HG03439 (cell line): ENCODE measurements around the gene RYR1.
"Not testable (repeated sequence)": the region's sequence is repeated elsewhere in the genome, so short reads cannot be mapped to it uniquely, and the experiment has no call there.

Experiments used
- ATAC-seq: cut with Tn5 transposase; IDR thresholded peaks from one replicate; pipeline ENCODE4 v1.9.1; 2021; ENCODE audit warnings: mild to moderate bottlenecking, moderate library complexity; ENCODE audit not compliant: unreplicated experiment

Gene RYR1

DNA sequence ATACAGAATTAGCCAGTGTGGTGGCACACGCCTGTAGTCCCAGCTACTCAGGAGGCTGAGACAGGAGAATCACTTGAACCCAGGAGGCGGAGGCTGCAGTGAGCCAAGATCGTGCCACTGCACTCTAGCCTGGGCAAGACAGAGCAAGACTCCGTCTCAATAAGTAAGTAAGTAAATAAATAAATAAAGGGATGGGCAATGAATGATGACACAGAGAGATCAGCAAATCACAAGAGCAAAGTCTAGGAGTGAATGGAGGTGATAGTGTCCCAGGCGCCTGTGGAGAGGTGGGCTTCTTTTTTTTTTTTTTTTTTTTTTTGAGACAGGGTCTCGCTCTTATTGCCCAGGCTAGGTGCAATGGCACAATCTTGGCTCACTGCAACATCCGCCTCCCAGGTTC is 125.4 kb downstream of the RYR1 start:
- ATAC-seq = not testable (repeated sequence)

GRCh38 chr19:38559428-38560401 is 126.2 kb downstream of the RYR1 start:
- peak; percentile 65 for ATAC-seq

DNA sequence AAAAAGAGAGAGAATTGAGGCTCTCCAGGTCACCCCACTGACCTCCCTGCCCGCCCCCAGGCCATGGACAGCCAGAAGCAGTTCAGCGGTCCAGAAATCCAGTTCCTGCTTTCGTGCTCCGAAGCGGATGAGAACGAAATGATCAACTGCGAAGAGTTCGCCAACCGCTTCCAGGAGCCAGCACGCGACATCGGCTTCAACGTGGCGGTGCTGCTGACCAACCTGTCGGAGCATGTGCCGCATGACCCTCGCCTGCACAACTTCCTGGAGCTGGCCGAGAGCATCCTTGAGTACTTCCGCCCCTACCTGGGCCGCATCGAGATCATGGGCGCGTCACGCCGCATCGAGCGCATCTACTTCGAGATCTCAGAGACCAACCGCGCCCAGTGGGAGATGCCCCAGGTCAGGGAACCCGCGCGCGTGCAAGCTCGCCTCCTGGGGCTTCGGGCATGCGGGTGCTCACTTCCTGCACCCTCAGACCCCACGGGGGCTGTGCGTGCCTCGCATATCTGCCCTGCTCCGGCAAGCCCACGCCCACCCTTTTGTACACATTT is 127.6 kb downstream of the RYR1 start:
- ATAC-seq = no peak

DNA sequence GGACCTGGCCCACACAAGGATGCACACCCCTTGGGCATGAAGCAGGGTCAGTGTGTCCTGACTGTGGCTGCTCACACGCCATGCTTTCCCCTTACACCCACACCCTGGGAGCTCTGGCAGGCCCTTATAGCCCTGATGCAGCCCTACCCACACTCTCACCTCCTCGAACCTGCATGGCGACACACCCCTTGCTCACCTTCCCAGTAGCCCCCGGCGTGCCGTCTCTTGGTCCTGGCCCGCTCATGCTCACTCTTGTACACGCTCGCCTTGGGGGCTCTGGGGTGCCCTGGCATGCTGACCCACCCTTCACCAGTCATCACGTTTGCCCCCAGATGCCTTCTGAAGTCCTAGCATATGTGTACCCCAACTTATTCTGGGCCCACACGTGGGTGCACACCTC is 128.2 kb downstream of the RYR1 start:
- ATAC-seq = no peak

DNA sequence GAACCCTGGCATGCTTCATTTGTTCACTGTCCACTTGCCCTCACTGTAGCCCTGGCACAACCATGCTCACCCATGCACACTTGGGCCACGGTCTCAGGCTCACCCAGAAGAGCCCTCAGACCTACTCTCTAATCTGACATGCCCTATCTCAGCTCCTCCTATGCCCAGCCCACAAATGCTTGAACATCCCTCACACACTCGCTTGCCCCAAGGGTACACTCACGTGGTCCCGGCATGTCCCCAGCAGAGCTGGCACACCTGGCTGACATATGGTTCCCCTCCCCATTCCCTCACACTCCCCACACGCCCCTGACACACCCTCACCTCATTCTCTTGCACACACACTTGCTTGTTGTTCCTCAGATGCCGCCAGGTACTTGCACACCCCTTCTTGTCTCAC is 128.6 kb downstream of the RYR1 start:
- ATAC-seq = no peak

DNA sequence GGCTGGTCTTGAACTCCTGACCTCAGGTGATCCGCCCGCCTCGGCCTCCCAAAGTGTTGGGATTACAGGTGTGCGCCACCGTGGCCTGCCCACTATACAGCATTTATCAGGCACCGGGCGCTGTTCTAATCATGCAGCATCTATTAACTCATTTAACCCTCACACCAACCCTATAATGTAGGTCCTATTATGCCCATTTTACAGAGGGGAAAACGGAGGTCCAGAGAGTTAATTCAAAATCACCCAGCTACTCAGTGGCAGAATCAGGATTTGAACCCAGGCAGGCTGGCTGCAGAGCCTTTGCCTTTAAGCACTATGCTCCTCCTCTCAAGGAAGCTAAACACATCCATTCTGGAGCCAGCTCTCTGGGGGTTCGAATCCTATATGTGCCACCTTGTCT is 130.0 kb downstream of the RYR1 start:
- ATAC-seq = no peak

GRCh38 chr19:38564981-38565690 is 131.6 kb downstream of the RYR1 start:
- no peak for ATAC-seq

GRCh38 chr19:38565691-38566105 is 132.2 kb downstream of the RYR1 start:
- no peak for ATAC-seq

DNA sequence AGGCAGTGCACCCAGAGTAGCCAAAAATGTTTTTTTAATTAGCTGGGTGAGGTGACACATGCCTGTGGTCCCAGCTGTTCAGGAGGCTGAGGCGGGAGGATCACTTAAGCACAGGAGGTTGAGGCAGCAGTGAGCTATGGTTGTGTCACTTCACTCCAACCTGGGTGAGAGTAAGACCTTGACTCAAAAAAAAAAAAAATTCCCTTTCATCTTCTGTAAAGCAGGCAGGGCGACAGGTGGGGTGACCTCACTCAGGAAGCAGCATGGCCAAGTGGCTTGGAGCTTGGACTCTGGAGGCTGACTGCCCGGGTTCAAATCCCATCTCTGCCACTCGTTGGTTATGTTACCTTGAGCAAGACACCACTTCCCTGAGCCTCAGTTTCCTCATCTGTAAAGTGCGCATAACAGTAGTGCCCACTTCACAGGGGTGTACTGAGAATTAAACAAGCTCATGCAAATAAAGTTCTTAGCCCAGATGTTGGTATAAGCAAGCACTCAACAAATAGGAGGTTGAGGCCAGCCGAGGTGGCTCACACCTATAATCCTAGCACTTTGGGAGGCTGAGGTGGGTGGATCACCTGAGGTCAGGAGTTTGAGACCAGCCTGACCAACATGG is 136.0 kb downstream of the RYR1 start:
- ATAC-seq = no peak

DNA sequence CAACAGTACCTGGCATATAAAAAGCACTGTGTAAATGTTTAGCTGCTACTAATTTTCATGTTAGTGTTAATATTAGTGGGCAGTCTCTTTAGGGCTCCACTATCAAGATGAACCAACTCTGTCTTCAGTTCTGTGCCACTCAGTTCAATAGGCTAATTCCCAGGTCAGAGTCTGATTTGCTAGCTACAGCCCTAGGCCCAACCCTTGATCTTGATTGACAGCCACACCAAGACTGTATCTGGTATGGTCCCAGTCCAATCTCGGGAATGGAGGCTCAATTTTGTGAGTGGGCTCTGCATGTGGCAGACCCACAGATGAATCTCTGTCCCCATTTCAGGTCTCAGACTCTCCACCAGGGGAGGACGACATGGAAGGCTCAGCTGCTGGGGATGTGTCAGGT is 138.2 kb downstream of the RYR1 start:
- ATAC-seq = no peak

GRCh38 chr19:38577826-38578225 is 144.3 kb downstream of the RYR1 start:
- no peak for ATAC-seq

DNA sequence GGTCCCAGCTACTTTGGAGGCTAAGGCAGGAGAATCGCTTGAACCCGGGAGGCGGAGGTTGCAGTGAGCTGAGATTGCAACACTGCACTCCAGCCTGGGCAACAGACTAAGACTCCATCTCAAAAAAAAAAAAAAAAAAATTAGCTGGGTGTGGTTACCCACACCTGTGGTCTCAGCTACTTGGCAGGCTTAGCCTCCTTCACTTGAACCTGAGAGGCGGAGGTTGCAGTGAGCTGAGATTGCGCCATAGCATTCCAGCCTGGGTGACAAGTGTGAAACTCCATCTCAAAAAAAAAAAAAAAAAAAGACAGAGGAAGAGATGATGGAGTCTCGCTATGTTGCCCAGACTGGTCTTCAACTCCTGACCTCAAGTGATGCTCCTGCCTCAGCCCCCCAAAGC is 145.8 kb downstream of the RYR1 start:
- ATAC-seq = not testable (repeated sequence)

DNA sequence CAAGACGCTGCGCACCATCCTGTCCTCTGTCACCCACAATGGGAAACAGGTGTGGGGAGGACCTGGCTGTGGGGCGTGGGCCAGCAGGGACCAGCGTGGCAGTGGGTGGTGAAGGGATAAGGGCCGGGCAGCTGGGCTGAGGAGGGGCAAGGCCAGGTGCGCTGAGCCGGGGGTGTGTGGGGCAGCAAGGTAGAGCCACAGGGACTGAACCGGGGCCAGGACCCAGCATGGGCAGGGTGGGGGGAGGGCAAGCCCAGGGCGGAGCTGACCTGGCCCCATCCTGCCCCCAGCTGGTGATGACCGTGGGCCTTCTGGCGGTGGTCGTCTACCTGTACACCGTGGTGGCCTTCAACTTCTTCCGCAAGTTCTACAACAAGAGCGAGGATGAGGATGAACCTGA is 146.6 kb downstream of the RYR1 start:
- ATAC-seq = no peak

DNA sequence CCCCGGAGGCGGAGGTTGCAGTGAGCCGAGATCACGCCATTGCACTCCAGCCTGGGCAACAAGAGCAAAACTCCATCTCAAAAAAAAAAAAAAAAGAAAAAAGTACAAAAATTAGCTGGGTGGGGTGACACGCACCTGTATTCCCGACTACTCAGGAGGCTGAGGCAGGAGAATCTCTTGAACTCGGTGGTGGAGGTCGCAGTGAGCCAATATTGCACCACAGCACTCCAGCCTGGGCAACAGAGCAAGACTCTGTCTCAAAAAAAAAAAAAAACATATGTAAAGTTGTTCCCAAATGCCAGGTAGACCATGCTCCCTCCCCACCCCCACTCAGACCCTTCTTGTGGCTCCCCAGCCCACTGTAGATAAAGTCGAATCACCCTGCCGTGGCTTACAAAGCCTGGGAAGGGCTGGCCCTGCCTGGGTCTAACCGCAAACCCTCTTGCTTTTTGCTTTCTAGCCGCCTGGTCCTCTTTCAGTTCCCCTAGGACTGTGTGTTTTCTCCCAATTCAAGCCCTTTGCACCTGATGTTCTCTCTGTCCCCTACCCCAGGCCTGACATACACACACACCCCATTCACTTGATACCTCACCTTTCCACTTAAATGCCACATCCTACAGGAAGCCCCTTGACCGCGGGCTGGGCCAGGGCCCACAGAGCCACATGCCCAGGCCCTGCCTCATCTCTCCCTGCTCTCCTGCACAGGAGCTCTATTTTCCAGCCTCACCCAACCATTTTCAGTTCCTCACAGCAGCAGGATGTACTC is 149.9 kb downstream of the RYR1 start:
- peak; percentile 64 for ATAC-seq

DNA sequence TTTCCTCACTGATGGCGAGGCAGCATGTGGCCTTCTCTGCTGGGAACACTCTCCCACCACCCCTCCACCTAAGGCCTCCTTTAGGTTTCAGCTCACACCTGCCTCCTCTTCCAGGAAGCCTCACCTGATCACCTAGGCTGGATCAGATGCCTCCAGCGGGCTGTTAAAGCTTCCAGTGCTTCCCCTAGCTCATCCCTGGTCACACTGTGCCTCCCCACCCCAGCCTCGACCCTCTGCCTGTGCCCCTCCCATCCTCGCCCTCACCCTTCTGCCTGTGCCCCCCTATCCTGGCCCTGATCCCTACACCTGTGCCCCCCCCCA is 150.5 kb downstream of the RYR1 start:
- no peak for ATAC-seq

GRCh38 chr19:38587562-38587961 is 154.1 kb downstream of the RYR1 start:
- no peak for ATAC-seq

- ATAC-seq = no peak
These were observed 154.6 kb downstream of the RYR1 start for GRCh38 chr19:38588041-38588440.

DNA sequence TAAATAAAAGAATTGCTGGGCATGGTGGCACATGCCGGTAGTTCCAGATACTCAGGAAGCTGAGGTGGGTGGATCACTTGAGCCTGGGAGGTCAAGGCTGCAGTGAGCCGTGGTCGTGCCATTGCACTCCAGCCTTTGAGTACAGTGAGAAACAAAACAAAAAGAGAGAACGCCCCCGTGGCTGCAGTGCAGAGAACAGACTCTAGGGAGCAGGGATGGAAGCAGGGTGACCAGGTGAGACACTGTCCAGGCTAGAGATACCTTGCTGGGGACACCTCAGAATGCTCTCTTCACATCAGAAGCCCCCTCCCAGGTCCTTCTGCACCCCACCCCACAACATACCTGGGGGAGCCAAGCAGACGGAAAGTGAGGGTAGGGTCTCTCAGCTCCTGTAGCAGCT is 159.4 kb downstream of the RYR1 start:
- ATAC-seq = no peak

DNA sequence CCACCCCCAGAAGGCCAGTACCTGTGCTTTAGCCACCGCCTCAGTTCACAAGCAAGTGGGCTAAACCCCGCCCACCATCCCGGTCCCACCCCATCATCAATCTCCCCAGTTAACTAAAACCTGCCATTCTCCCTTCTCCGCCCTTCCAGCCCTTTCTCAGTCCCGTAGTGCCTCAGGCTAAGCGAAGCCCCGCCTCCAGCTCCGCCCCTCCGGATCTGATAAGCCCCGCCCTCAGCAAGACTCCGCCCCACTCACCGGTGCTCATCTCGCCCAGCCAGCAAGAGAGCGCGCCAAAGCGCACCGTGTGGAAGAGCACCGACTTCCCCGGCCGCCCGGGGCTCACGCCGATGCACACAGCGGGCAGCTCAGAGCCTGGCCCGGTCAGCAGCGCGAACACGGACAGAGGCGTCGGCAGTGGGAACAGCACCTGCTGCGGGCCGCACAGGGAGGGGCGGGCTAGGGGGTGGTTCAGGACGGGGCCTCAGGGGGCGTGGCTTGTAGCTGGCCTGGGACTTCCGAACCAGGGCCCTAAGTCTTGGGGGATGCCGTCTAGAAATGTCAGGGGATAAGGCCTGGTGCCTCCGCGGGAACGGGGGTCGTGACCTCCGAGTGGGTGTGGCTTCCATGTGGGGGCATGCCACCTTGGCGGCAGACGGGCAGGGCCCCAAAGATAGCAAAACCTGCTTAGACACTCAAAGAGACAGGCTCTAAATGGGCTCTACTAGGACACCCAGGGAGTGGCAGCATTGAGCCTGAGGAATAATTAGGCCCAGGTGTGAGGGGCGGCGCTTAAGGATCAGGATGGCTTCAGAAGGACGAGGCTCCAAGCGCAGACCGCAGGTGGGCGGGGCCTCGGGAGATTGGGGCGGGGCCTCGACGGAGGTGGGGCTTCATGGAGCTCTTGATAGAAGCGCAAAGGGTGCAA is 162.8 kb downstream of the RYR1 start:
- ATAC-seq = no peak

GRCh38 chr19:38597075-38597474 is 163.6 kb downstream of the RYR1 start:
- ATAC-seq = no peak
